Tibial nerve (tissue), 4 donors: ENCODE results near the gene NT5M.

Experiments
- CTCF ChIP-seq, 5 experiments: fragments of 200-600 bp in 3 of 5; fragments of 450-650 bp in 2 of 5; sonication (generic) in 3 of 5; IDR thresholded peaks; one replicate each; pipeline ENCODE4 v1.5.1; 2016 to 2019; ENCODE audit warnings: antibody characterized with exemption in 5 of 5, mild to moderate bottlenecking in 3 of 5, moderate library complexity in 2 of 5
- EP300 ChIP-seq, 2 donors: sonication (generic); formaldehyde crosslinking; IDR thresholded peaks; one replicate each; pipeline ENCODE4 v1.6.1; 2017; ENCODE audit warnings: antibody characterized with exemption in 2 of 2, mild to moderate bottlenecking in 1 of 2
- POLR2A ChIP-seq, 2 donors: fragments of 450-650 bp; IDR thresholded peaks; one replicate each; pipeline ENCODE4 v1.6.1; 2017; ENCODE audit warnings: antibody characterized with exemption in 2 of 2, mild to moderate bottlenecking in 2 of 2, moderate library complexity in 2 of 2

- TF ChIP-seq CTCF (IDR thresholded peaks at IDR 0.05), result peak in 1 of 5 experiments; percentile 15
- TF ChIP-seq POLR2A (IDR thresholded peaks at IDR 0.05), result no peak
- no peak for TF ChIP-seq EP300 (IDR thresholded peaks at IDR 0.05)
Observed at GRCh38 chr17:17269926-17270773, 33.0 kb upstream of the NT5M start.
